Loucy (cell line): Measurements from ENCODE around the gene JPH4.

Experiments
- H2AFZ ChIP-seq: fragments of 200-600 bp; sonication (generic); 2 replicates; pipeline ENCODE4 v1.6.0; 2016; ENCODE audit warnings: antibody characterized with exemption, mild to moderate bottlenecking, low read length, moderate library complexity
- H3F3A ChIP-seq: fragments of 200-600 bp; 2 replicates; pipeline ENCODE4 v1.6.0; 2016; ENCODE audit warnings: antibody characterized with exemption, low read depth, mild to moderate bottlenecking
- H3K27me3 ChIP-seq: fragments of 200-600 bp; sonication (generic); 2 replicates; pipeline ENCODE4 v1.6.1; 2014; ENCODE audit warnings: low read length, mild to moderate bottlenecking; ENCODE audit not compliant: insufficient read depth, poor library complexity, severe bottlenecking
- H3K36me3 ChIP-seq: fragments of 200-600 bp; sonication (generic); 2 replicates; pipeline ENCODE4 v1.6.1; 2016; ENCODE audit warnings: low read length; ENCODE audit not compliant: insufficient read depth
- H3K4me1 ChIP-seq: fragments of 200-600 bp; sonication (generic); 2 replicates; pipeline ENCODE4 v1.5.1; 2014; ENCODE audit warnings: low read length, mild to moderate bottlenecking; ENCODE audit not compliant: insufficient read depth, poor library complexity, severe bottlenecking
- H3K4me2 ChIP-seq: fragments of 200-600 bp; sonication (generic); 2 replicates; pipeline ENCODE4 v1.6.0; 2014; ENCODE audit warnings: antibody characterized with exemption, low read length, low read depth, mild to moderate bottlenecking; ENCODE audit not compliant: poor library complexity, severe bottlenecking
- H3K4me3 ChIP-seq: fragments of 200-600 bp; sonication (generic); 2 replicates; pipeline ENCODE4 v1.5.1; 2014; ENCODE audit warnings: low read length, mild to moderate bottlenecking, mixed read lengths; ENCODE audit not compliant: poor library complexity, severe bottlenecking
- H3K79me2 ChIP-seq: fragments of 200-600 bp; sonication (generic); 2 replicates; pipeline ENCODE4 v1.6.1; 2014; ENCODE audit warnings: low read length; ENCODE audit not compliant: insufficient read depth
- H3K9ac ChIP-seq: fragments of 200-600 bp; sonication (generic); 2 replicates; pipeline ENCODE4 v1.6.0; 2014; ENCODE audit warnings: mild to moderate bottlenecking, low read depth, low read length, moderate library complexity; ENCODE audit not compliant: poor library complexity, severe bottlenecking
- H3K9me2 ChIP-seq: fragments of 200-600 bp; sonication (generic); replicated peaks from 2 replicates; pipeline ENCODE4 v1.6.1; 2016; ENCODE audit warnings: low read depth, low read length, mixed read lengths
- H3K9me3 ChIP-seq: fragments of 200-600 bp; sonication (generic); 2 replicates; pipeline ENCODE4 v1.6.1; 2014; ENCODE audit warnings: mild to moderate bottlenecking, antibody characterized with exemption, low read length, low read depth; ENCODE audit not compliant: insufficient read depth
- H4K20me1 ChIP-seq: fragments of 200-600 bp; sonication (generic); 2 replicates; pipeline ENCODE4 v1.6.0; 2014; ENCODE audit warnings: antibody characterized with exemption, low read length, mild to moderate bottlenecking; ENCODE audit not compliant: insufficient read depth, poor library complexity, severe bottlenecking
- CTCF ChIP-seq: fragments of 200-600 bp; sonication (generic); conservative IDR thresholded peaks from 2 replicates; pipeline ENCODE4 v1.5.1; 2014; ENCODE audit warnings: mild to moderate bottlenecking, antibody characterized with exemption, low read length
- EZH2phosphoT487 ChIP-seq: fragments of 200-600 bp; IDR thresholded peaks from 2 replicates; pipeline ENCODE4 v1.6.1; 2018; ENCODE audit warnings: antibody characterized with exemption, mild to moderate bottlenecking, moderate library complexity, borderline replicate concordance

The JPH4 gene

GRCh38 chr14:23624830-23625404, 46.3 kb upstream of the JPH4 start:
- no peak overlapping the region for H2AFZ ChIP-seq
- H3K9me3 ChIP-seq = peaks cover 21% of the 10 kb centered on the region
- peaks cover 11% of the 10 kb centered on the region for H3K27me3 ChIP-seq
- H4K20me1 ChIP-seq = no peaks in the 10 kb centered on the region
- H3K9me2 ChIP-seq = no peaks in the 10 kb centered on the region
- H3K4me2 ChIP-seq = no peak overlapping the region
- H3K4me3 ChIP-seq = no peak overlapping the region
- no peak for TF ChIP-seq CTCF
- no peaks in the 10 kb centered on the region for H3K36me3 ChIP-seq
- no peaks in the 10 kb centered on the region for H3K79me2 ChIP-seq
- no peaks in the 10 kb centered on the region for H3K4me1 ChIP-seq
- H3F3A ChIP-seq = no peaks in the 10 kb centered on the region
- no peak overlapping the region for H3K9ac ChIP-seq

GRCh38 chr14:23623962-23624361, 45.4 kb upstream of the JPH4 start:
- H3K4me2 ChIP-seq = no peak overlapping the region
- peaks cover 20% of the 10 kb centered on the region for H3K27me3 ChIP-seq
- H3K4me1 ChIP-seq = no peaks in the 10 kb centered on the region
- H2AFZ ChIP-seq = no peak overlapping the region
- no peaks in the 10 kb centered on the region for H3K36me3 ChIP-seq
- peaks cover 21% of the 10 kb centered on the region for H3K9me3 ChIP-seq
- no peaks in the 10 kb centered on the region for H3K79me2 ChIP-seq
- no peaks in the 10 kb centered on the region for H4K20me1 ChIP-seq
- TF ChIP-seq CTCF = no peak
- TF ChIP-seq EZH2phosphoT487 = no peak
- H3K4me3 ChIP-seq = no peak overlapping the region
- no peaks in the 10 kb centered on the region for H3K9me2 ChIP-seq
- H3K9ac ChIP-seq = no peak overlapping the region
- H3F3A ChIP-seq = no peaks in the 10 kb centered on the region

GRCh38 chr14:23622990-23623389, 44.4 kb upstream of the JPH4 start:
- H3K9me2 ChIP-seq = no peaks in the 10 kb centered on the region
- no peaks in the 10 kb centered on the region for H3F3A ChIP-seq
- no peak overlapping the region for H3K4me3 ChIP-seq
- no peak overlapping the region for H3K4me2 ChIP-seq
- TF ChIP-seq CTCF = no peak
- no peak for TF ChIP-seq EZH2phosphoT487
- no peak overlapping the region for H2AFZ ChIP-seq
- no peaks in the 10 kb centered on the region for H3K79me2 ChIP-seq
- no peak overlapping the region for H3K9ac ChIP-seq
- no peaks in the 10 kb centered on the region for H3K4me1 ChIP-seq
- H4K20me1 ChIP-seq = no peaks in the 10 kb centered on the region
- peaks cover 30% of the 10 kb centered on the region for H3K27me3 ChIP-seq
- H3K9me3 ChIP-seq = peaks cover 21% of the 10 kb centered on the region
- no peaks in the 10 kb centered on the region for H3K36me3 ChIP-seq
